ENCODE results near the gene SLC24A3.

The SLC24A3 gene

GRCh38 chr20:19767070-19767469, 554.6 kb downstream of the SLC24A3 start:
- Histone ChIP-seq H3K9ac (ENCODE audit: low read depth, low read length, poor library complexity) (no peak overlapping the region), H3K9me3 (replicated peaks in 1 of 2; ENCODE audit: control insufficient read depth in 2 of 2, insufficient read depth in 1 of 2, low read depth in 1 of 2, low read length in 2 of 2) (no peaks in the 10 kb centered on the region), H3K18ac (ENCODE audit: low read length) (no peak overlapping the region), H3K4ac (ENCODE audit: low read length) (no peak overlapping the region), H2BK120ac (ENCODE audit: low read depth, low read length) (no peak overlapping the region), H3K36me3 (replicated peaks in 1 of 2; ENCODE audit: control insufficient read depth in 2 of 2, insufficient read depth in 2 of 2, low read length in 2 of 2) (no peaks in the 10 kb centered on the region), H2AFZ (ENCODE audit: low read length) (no peak overlapping the region), H3K27ac (replicated peaks; ENCODE audit: low read length) (no peak overlapping the region), H3K23ac (ENCODE audit: low read depth, low read length, poor library complexity) (no peak overlapping the region), H3K4me3 (ENCODE audit: low read length in 2 of 2) (no peak overlapping the region), H2BK12ac (ENCODE audit: low read length) (no peak overlapping the region), H4K91ac (ENCODE audit: low read depth, low read length, poor library complexity) (no peak overlapping the region), H3K4me1 (ENCODE audit: control insufficient read depth in 2 of 2, insufficient read depth in 1 of 2, low read depth in 1 of 2, low read length in 2 of 2) (peaks cover 10 to 11% of the 10 kb centered on the region in 2 donors), H3K14ac (ENCODE audit: low read length) (no peak overlapping the region), H3K79me1 (ENCODE audit: low read depth, low read length) (peaks cover 1% of the 10 kb centered on the region), H2AK5ac (ENCODE audit: low read depth, low read length) (no peak overlapping the region), H4K8ac (ENCODE audit: low read depth, low read length) (no peak overlapping the region), H2BK5ac (ENCODE audit: low read length) (no peak overlapping the region), H3K27me3 (ENCODE audit: control insufficient read depth in 3 of 3, insufficient read depth in 3 of 3, low read depth in 1 of 3, low read length in 3 of 3) (no peaks in the 10 kb centered on the region), H3K4me2 (ENCODE audit: insufficient read depth, low read length, poor library complexity, severe bottlenecking) (no peak overlapping the region), H2BK15ac (ENCODE audit: low read length) (no peak overlapping the region)
- DNase-seq (ENCODE audit: low spot score), result no peak
- no CpG with 5 or more reads among the region's 4 CpGs for WGBS, 2 donors (ENCODE audit: extremely low coverage in 2 of 2, insufficient read length in 2 of 2, insufficient replicate concordance in 1 of 2)

GRCh38 chr20:19768325-19768842, 555.9 kb downstream of the SLC24A3 start:
- Histone ChIP-seq H3K4ac (ENCODE audit: low read length) (no peak overlapping the region), H3K9me3 (replicated peaks in 1 of 2; ENCODE audit: control insufficient read depth in 2 of 2, insufficient read depth in 1 of 2, low read depth in 1 of 2, low read length in 2 of 2) (no peaks in the 10 kb centered on the region), H2AFZ (ENCODE audit: low read length) (no peak overlapping the region), H3K14ac (ENCODE audit: low read length) (no peak overlapping the region), H3K9ac (ENCODE audit: low read depth, low read length, poor library complexity) (no peak overlapping the region), H3K4me2 (ENCODE audit: insufficient read depth, low read length, poor library complexity, severe bottlenecking) (no peak overlapping the region), H3K4me1 (ENCODE audit: control insufficient read depth in 2 of 2, insufficient read depth in 1 of 2, low read depth in 1 of 2, low read length in 2 of 2) (peaks cover 10 to 11% of the 10 kb centered on the region in 2 donors), H2BK15ac (ENCODE audit: low read length) (no peak overlapping the region), H3K23ac (ENCODE audit: low read depth, low read length, poor library complexity) (no peak overlapping the region), H4K8ac (ENCODE audit: low read depth, low read length) (no peak overlapping the region), H3K36me3 (replicated peaks in 1 of 2; ENCODE audit: control insufficient read depth in 2 of 2, insufficient read depth in 2 of 2, low read length in 2 of 2) (peaks cover 0 to 3% of the 10 kb centered on the region in 2 donors), H3K27ac (replicated peaks; ENCODE audit: low read length) (no peak overlapping the region), H2BK12ac (ENCODE audit: low read length) (no peak overlapping the region), H3K4me3 (ENCODE audit: low read length in 2 of 2) (no peak overlapping the region), H3K79me1 (ENCODE audit: low read depth, low read length) (peaks cover 1% of the 10 kb centered on the region), H4K91ac (ENCODE audit: low read depth, low read length, poor library complexity) (no peak overlapping the region), H3K27me3 (ENCODE audit: control insufficient read depth in 3 of 3, insufficient read depth in 3 of 3, low read depth in 1 of 3, low read length in 3 of 3) (no peaks in the 10 kb centered on the region), H2BK5ac (ENCODE audit: low read length) (no peak overlapping the region), H2BK120ac (ENCODE audit: low read depth, low read length) (no peak overlapping the region), H3K18ac (ENCODE audit: low read length) (no peak overlapping the region), H2AK5ac (ENCODE audit: low read depth, low read length) (no peak overlapping the region)
- no peak for DNase-seq (ENCODE audit: low spot score)
- whole genome bisulfite sequencing, 2 donors (ENCODE audit: extremely low coverage in 2 of 2, insufficient read length in 2 of 2, insufficient replicate concordance in 1 of 2), result no CpG with 5 or more reads among the region's 7 CpGs

- H4K8ac ChIP-seq (ENCODE audit: low read depth, low read length), result no peak overlapping the region
Observed at GRCh38 chr20:19769507-19769906, 557.1 kb downstream of the SLC24A3 start.

GRCh38 chr20:19770375-19770774, 557.9 kb downstream of the SLC24A3 start:
- H3K4me2 ChIP-seq (ENCODE audit: insufficient read depth, low read length, poor library complexity, severe bottlenecking), result no peak overlapping the region
- no peak for DNase-seq (ENCODE audit: low spot score)
- no peak overlapping the region for H2BK5ac ChIP-seq (ENCODE audit: low read length)
- no peak overlapping the region for H3K4me3 ChIP-seq (ENCODE audit: low read length in 2 of 2)
- H3K18ac ChIP-seq (ENCODE audit: low read length), result no peak overlapping the region
- no peak overlapping the region for H4K8ac ChIP-seq (ENCODE audit: low read depth, low read length)
- H3K27me3 ChIP-seq (ENCODE audit: control insufficient read depth in 3 of 3, insufficient read depth in 3 of 3, low read depth in 1 of 3, low read length in 3 of 3), result no peaks in the 10 kb centered on the region
- WGBS, 2 donors (ENCODE audit: extremely low coverage in 2 of 2, insufficient read length in 2 of 2, insufficient replicate concordance in 1 of 2), result no CpG with 5 or more reads among the region's 6 CpGs
- no peak overlapping the region for H3K4ac ChIP-seq (ENCODE audit: low read length)
- H3K36me3 ChIP-seq (replicated peaks in 1 of 2; ENCODE audit: control insufficient read depth in 2 of 2, insufficient read depth in 2 of 2, low read length in 2 of 2), result peaks cover 0 to 3% of the 10 kb centered on the region in 2 donors
- no peak overlapping the region for H2AK5ac ChIP-seq (ENCODE audit: low read depth, low read length)
- H3K23ac ChIP-seq (ENCODE audit: low read depth, low read length, poor library complexity), result no peak overlapping the region
- no peak overlapping the region for H2BK120ac ChIP-seq (ENCODE audit: low read depth, low read length)
- no peak overlapping the region for H4K91ac ChIP-seq (ENCODE audit: low read depth, low read length, poor library complexity)
- no peaks in the 10 kb centered on the region for H3K79me1 ChIP-seq (ENCODE audit: low read depth, low read length)
- no peak overlapping the region for H3K27ac ChIP-seq (replicated peaks; ENCODE audit: low read length)
- no peaks in the 10 kb centered on the region for H3K9me3 ChIP-seq (replicated peaks in 1 of 2; ENCODE audit: control insufficient read depth in 2 of 2, insufficient read depth in 1 of 2, low read depth in 1 of 2, low read length in 2 of 2)
- H3K9ac ChIP-seq (ENCODE audit: low read depth, low read length, poor library complexity), result no peak overlapping the region
- H2BK12ac ChIP-seq (ENCODE audit: low read length), result no peak overlapping the region
- H3K14ac ChIP-seq (ENCODE audit: low read length), result no peak overlapping the region
- H3K4me1 ChIP-seq (ENCODE audit: control insufficient read depth in 2 of 2, insufficient read depth in 1 of 2, low read depth in 1 of 2, low read length in 2 of 2), result peaks cover 18 to 22% of the 10 kb centered on the region in 2 donors
- no peak overlapping the region for H2AFZ ChIP-seq (ENCODE audit: low read length)
- no peak overlapping the region for H2BK15ac ChIP-seq (ENCODE audit: low read length)

More at GRCh38 chr20:19769507-19769906, 557.1 kb downstream of the SLC24A3 start:
- no peak for DNase-seq (ENCODE audit: low spot score)
- H3K4me3 ChIP-seq (ENCODE audit: low read length in 2 of 2), result no peak overlapping the region
- no CpG with 5 or more reads among the region's 2 CpGs for WGBS, 2 donors (ENCODE audit: extremely low coverage in 2 of 2, insufficient read length in 2 of 2, insufficient replicate concordance in 1 of 2)
- H3K23ac ChIP-seq (ENCODE audit: low read depth, low read length, poor library complexity), result no peak overlapping the region
- H2AFZ ChIP-seq (ENCODE audit: low read length), result no peak overlapping the region
- H3K14ac ChIP-seq (ENCODE audit: low read length), result no peak overlapping the region
- no peak overlapping the region for H4K91ac ChIP-seq (ENCODE audit: low read depth, low read length, poor library complexity)
- H3K18ac ChIP-seq (ENCODE audit: low read length), result no peak overlapping the region
- H2BK120ac ChIP-seq (ENCODE audit: low read depth, low read length), result no peak overlapping the region
- no peak overlapping the region for H3K4ac ChIP-seq (ENCODE audit: low read length)
- H3K36me3 ChIP-seq (replicated peaks in 1 of 2; ENCODE audit: control insufficient read depth in 2 of 2, insufficient read depth in 2 of 2, low read length in 2 of 2), result peaks cover 0 to 3% of the 10 kb centered on the region in 2 donors
- peaks cover 14 to 17% of the 10 kb centered on the region in 2 donors for H3K4me1 ChIP-seq (ENCODE audit: control insufficient read depth in 2 of 2, insufficient read depth in 1 of 2, low read depth in 1 of 2, low read length in 2 of 2)
- H2BK5ac ChIP-seq (ENCODE audit: low read length), result no peak overlapping the region
- no peak overlapping the region for H2AK5ac ChIP-seq (ENCODE audit: low read depth, low read length)
- no peaks in the 10 kb centered on the region for H3K79me1 ChIP-seq (ENCODE audit: low read depth, low read length)
- no peak overlapping the region for H2BK12ac ChIP-seq (ENCODE audit: low read length)
- H2BK15ac ChIP-seq (ENCODE audit: low read length), result no peak overlapping the region
- no peak overlapping the region for H3K27ac ChIP-seq (replicated peaks; ENCODE audit: low read length)
- H3K9ac ChIP-seq (ENCODE audit: low read depth, low read length, poor library complexity), result no peak overlapping the region
- no peaks in the 10 kb centered on the region for H3K9me3 ChIP-seq (replicated peaks in 1 of 2; ENCODE audit: control insufficient read depth in 2 of 2, insufficient read depth in 1 of 2, low read depth in 1 of 2, low read length in 2 of 2)
- no peak overlapping the region for H3K4me2 ChIP-seq (ENCODE audit: insufficient read depth, low read length, poor library complexity, severe bottlenecking)
- no peaks in the 10 kb centered on the region for H3K27me3 ChIP-seq (ENCODE audit: control insufficient read depth in 3 of 3, insufficient read depth in 3 of 3, low read depth in 1 of 3, low read length in 3 of 3)
